H9 (cell line): Measurements from ENCODE around the gene ROCK1. TPM values are rescaled to one million over a fixed set of nuclear protein-coding genes. Genes with fewer than 3 reads are reported as not detected.

Experiments used
- DNase-seq: peaks from one replicate; pipeline ENCODE4 v3.0.0-alpha.2; 2017
- H2AFZ ChIP-seq: one replicate; pipeline ENCODE4 v1.6.1; 2013; ENCODE audit warnings: mild to moderate bottlenecking, low read length, control low read depth, moderate library complexity
- H2AK5ac ChIP-seq: 2 replicates; pipeline ENCODE4 v1.6.1; 2013; ENCODE audit warnings: low read length, control low read depth, mixed read lengths; ENCODE audit not compliant: insufficient read length
- H2BK120ac ChIP-seq: one replicate; pipeline ENCODE4 v1.6.1; 2013; ENCODE audit warnings: low read depth, mild to moderate bottlenecking, low read length, control low read depth, inconsistent platforms; ENCODE audit not compliant: poor library complexity, severe bottlenecking
- H2BK12ac ChIP-seq: 2 replicates; pipeline ENCODE4 v1.6.1; 2013; ENCODE audit warnings: low read length, control low read depth, mixed read lengths, low read depth; ENCODE audit not compliant: insufficient read length
- H2BK15ac ChIP-seq: 2 replicates; pipeline ENCODE4 v1.6.1; 2013; ENCODE audit warnings: low read depth, low read length, control low read depth
- H2BK20ac ChIP-seq: one replicate; pipeline ENCODE4 v1.6.1; 2013; ENCODE audit warnings: low read depth, mild to moderate bottlenecking, low read length, control low read depth, inconsistent platforms; ENCODE audit not compliant: poor library complexity, severe bottlenecking
- H2BK5ac ChIP-seq: 2 replicates; pipeline ENCODE4 v1.6.1; 2013; ENCODE audit warnings: low read length, control low read depth, mixed read lengths; ENCODE audit not compliant: insufficient read length
- H3K14ac ChIP-seq: 2 replicates; pipeline ENCODE4 v1.6.1; 2013; ENCODE audit warnings: low read length, control low read depth; ENCODE audit not compliant: insufficient read depth
- H3K18ac ChIP-seq: 2 replicates; pipeline ENCODE4 v1.6.1; 2013; ENCODE audit warnings: low read depth, mild to moderate bottlenecking, mixed read lengths, low read length, control low read depth; ENCODE audit not compliant: insufficient read length
- H3K23ac ChIP-seq: 2 replicates; pipeline ENCODE4 v1.6.1; 2013; ENCODE audit warnings: low read length, control low read depth, mixed read lengths, low read depth; ENCODE audit not compliant: insufficient read length
- H3K23me2 ChIP-seq: 2 replicates; pipeline ENCODE4 v1.6.1; 2013; ENCODE audit warnings: low read depth, mild to moderate bottlenecking, mixed read lengths, low read length, control low read depth; ENCODE audit not compliant: insufficient read length, poor library complexity, severe bottlenecking
- H3K27ac ChIP-seq: 2 replicates; pipeline ENCODE4 v1.5.1; 2013; ENCODE audit warnings: low read length, control low read depth, mixed read lengths, low read depth; ENCODE audit not compliant: insufficient read length
- H3K27me3 ChIP-seq: 2 replicates; pipeline ENCODE4 v1.6.1; 2013; ENCODE audit warnings: low read length, control low read depth, inconsistent platforms; ENCODE audit not compliant: insufficient read depth
- H3K4ac ChIP-seq: 2 replicates; pipeline ENCODE4 v1.6.1; 2013; ENCODE audit warnings: low read depth, mild to moderate bottlenecking, control low read depth, inconsistent platforms, low read length, moderate library complexity
- H3K4me1 ChIP-seq: 2 replicates; pipeline ENCODE4 v1.6.1; 2013; ENCODE audit warnings: low read length, control low read depth, inconsistent platforms; ENCODE audit not compliant: insufficient read depth
- H3K4me2 ChIP-seq: 2 replicates; pipeline ENCODE4 v1.6.1; 2013; ENCODE audit warnings: low read length, control low read depth, mixed read lengths; ENCODE audit not compliant: insufficient read length, insufficient read depth
- H3K56ac ChIP-seq: 2 replicates; pipeline ENCODE4 v1.6.1; 2013; ENCODE audit warnings: low read depth, mild to moderate bottlenecking, mixed read lengths, low read length, control low read depth; ENCODE audit not compliant: insufficient read length
- H3K79me1 ChIP-seq: 2 replicates; pipeline ENCODE4 v1.6.1; 2013; ENCODE audit warnings: low read depth, mild to moderate bottlenecking, moderate library complexity, low read length, control low read depth, inconsistent platforms; ENCODE audit not compliant: insufficient read depth, poor library complexity, severe bottlenecking
- H3K79me2 ChIP-seq: 2 replicates; pipeline ENCODE4 v1.6.1; 2013; ENCODE audit warnings: low read length, control low read depth, inconsistent platforms; ENCODE audit not compliant: insufficient read depth
- H3K9ac ChIP-seq: 2 replicates; pipeline ENCODE4 v1.6.1; 2013; ENCODE audit warnings: low read length, control low read depth, mixed read lengths; ENCODE audit not compliant: insufficient read length; ENCODE audit errors: extremely low read depth
- H3K9me3 ChIP-seq: one replicate; pipeline ENCODE4 v1.6.1; 2013; ENCODE audit warnings: low read depth, low read length, inconsistent platforms; ENCODE audit not compliant: control insufficient read depth
- H3T11ph ChIP-seq: one replicate; pipeline ENCODE4 v1.6.1; 2013; ENCODE audit warnings: mild to moderate bottlenecking, low read length, control low read depth, inconsistent platforms
- H4K20me1 ChIP-seq: one replicate; pipeline ENCODE4 v1.6.1; 2013; ENCODE audit not compliant: control insufficient read depth, insufficient read length, insufficient read depth
- H4K5ac ChIP-seq: 2 replicates; pipeline ENCODE4 v1.6.1; 2013; ENCODE audit warnings: low read depth, mild to moderate bottlenecking, mixed read lengths, low read length, control low read depth; ENCODE audit not compliant: insufficient read length
- H4K8ac ChIP-seq: replicated peaks from 2 replicates; pipeline ENCODE4 v1.6.1; 2013; ENCODE audit warnings: low read length, control low read depth, mixed read lengths, low read depth; ENCODE audit not compliant: insufficient read length
- H4K91ac ChIP-seq: 2 replicates; pipeline ENCODE4 v1.6.1; 2013; ENCODE audit warnings: low read depth, mild to moderate bottlenecking, moderate library complexity, mixed read lengths, low read length, control low read depth; ENCODE audit not compliant: insufficient read length
- H3K27ac Mint-ChIP-seq, 3 experiments: 2 replicates in 2 of 3; 3 replicates in 1 of 3; pipeline ENCODE4 v1.8.0; 2020 to 2021; ENCODE audit warnings: mixed read lengths in 3 of 3, mild to moderate bottlenecking in 1 of 3, moderate library complexity in 1 of 3
- H3K27me3 Mint-ChIP-seq: 2 replicates; pipeline ENCODE4 v1.8.0; 2021; ENCODE audit warnings: low read depth, mild to moderate bottlenecking, moderate library complexity, mixed read lengths
- H3K36me3 Mint-ChIP-seq, 3 experiments: 2 replicates in 2 of 3; 3 replicates in 1 of 3; pipeline ENCODE4 v1.8.0; 2020 to 2021; ENCODE audit warnings: low read depth in 3 of 3, mixed read lengths in 3 of 3; ENCODE audit not compliant: insufficient read depth in 1 of 3
- H3K4me1 Mint-ChIP-seq, 2 experiments: 2 replicates each; pipeline ENCODE4 v1.8.0; 2020; ENCODE audit warnings: mixed read lengths in 2 of 2
- H3K4me3 Mint-ChIP-seq, 2 experiments: 2 replicates in 1 of 2; 3 replicates in 1 of 2; pipeline ENCODE4 v1.8.0; 2020 to 2021; ENCODE audit warnings: mild to moderate bottlenecking in 2 of 2, mixed read lengths in 2 of 2, moderate library complexity in 1 of 2
- H3K9me3 Mint-ChIP-seq, 2 experiments: 2 replicates in 1 of 2; 3 replicates in 1 of 2; pipeline ENCODE4 v1.8.0; 2020; ENCODE audit warnings: mild to moderate bottlenecking in 2 of 2, mixed read lengths in 2 of 2, moderate library complexity in 1 of 2
- CTCF ChIP-seq: fragments of 200-600 bp; sonication (generic); conservative IDR thresholded peaks from 3 replicates; pipeline ENCODE4 v1.8.0; 2021; ENCODE audit warnings: antibody characterized with exemption, mild to moderate bottlenecking
- WGBS: extraction: QIAGEN DNeasy Blood & Tissue Kit; methylation state at CpG from one replicate; pipeline ENCODE4 v1.1.7; 2013; ENCODE audit warnings: missing lambda C conversion rate, low lambda C conversion rate, mixed read lengths; ENCODE audit not compliant: insufficient read length; ENCODE audit errors: extremely low coverage; 5-methylcytosine and 5-hydroxymethylcytosine counted together
- total RNA-seq: library from RNA; stranded (reverse); gene quantifications from 2 replicates; pipeline ENCODE4 v1.2.1, GENCODE V29; 2021

The ROCK1 gene
- total RNA-seq, 1 experiment from 2014 or later = 38.2 TPM

- WGBS = no CpG with 5 or more reads among the region's 1 CpG
- Histone ChIP-seq H4K20me1 (no peaks in the 10 kb centered on the region), H4K5ac (no peak overlapping the region), H2BK15ac (no peak overlapping the region), H2BK120ac (no peak overlapping the region), H2BK5ac (no peak overlapping the region), H3K79me2 (no peaks in the 10 kb centered on the region), H3K79me1 (no peaks in the 10 kb centered on the region), H3K4me2 (no peak overlapping the region), H2BK20ac (no peak overlapping the region), H3K23me2 (no peaks in the 10 kb centered on the region), H3K4ac (no peak overlapping the region), H4K91ac (no peak overlapping the region), H2AK5ac (no peak overlapping the region), H3K9me3 (no peaks in the 10 kb centered on the region), H3K56ac (no peak overlapping the region), H3K9ac (no peak overlapping the region), H4K8ac (no peak overlapping the region), H3K27ac (no peak overlapping the region), H2BK12ac (no peak overlapping the region), H3T11ph (no peak overlapping the region), H3K18ac (no peak overlapping the region), H3K14ac (no peak overlapping the region), H3K27me3 (no peaks in the 10 kb centered on the region), H2AFZ (no peak overlapping the region), H3K4me1 (no peaks in the 10 kb centered on the region), H3K23ac (no peak overlapping the region)
- no peak for TF ChIP-seq CTCF
- Mint-ChIP-seq H3K27me3 (no peaks in the 10 kb centered on the region), H3K4me3 (no peak overlapping the region), H3K27ac (no peak overlapping the region), H3K9me3 (no peaks in the 10 kb centered on the region), H3K36me3 (no peaks in the 10 kb centered on the region), H3K4me1 (0 out of 4 replicates have a peak, but pooled peaks cover 0 to 2% of the 10 kb centered on the region in 2 experiments)
- no peak for DNase-seq
Observed at GRCh38 chr18:21057112-21057511, 54.5 kb downstream of the ROCK1 start.
